HFFc6 (cell line): ENCODE results near the gene MYO1D. TPM values are rescaled to one million over a fixed set of nuclear protein-coding genes. Genes with fewer than 3 reads are reported as not detected.

Experiments used
- DNase-seq: peaks from one replicate; pipeline ENCODE4 v3.0.0-alpha.2; 2018
- H3K27ac Mint-ChIP-seq: 2 replicates; pipeline ENCODE4 v1.8.0; 2020; ENCODE audit warnings: mild to moderate bottlenecking, mixed read lengths
- H3K27me3 Mint-ChIP-seq: 2 replicates; pipeline ENCODE4 v1.8.0; 2021; ENCODE audit warnings: mild to moderate bottlenecking, moderate library complexity, mixed read lengths; ENCODE audit not compliant: insufficient read depth
- H3K36me3 Mint-ChIP-seq: 2 replicates; pipeline ENCODE4 v1.8.0; 2021; ENCODE audit warnings: low read depth, mixed read lengths
- H3K4me1 Mint-ChIP-seq: 2 replicates; pipeline ENCODE4 v1.8.0; 2020; ENCODE audit warnings: low read depth, mixed read lengths
- H3K4me3 Mint-ChIP-seq: 2 replicates; pipeline ENCODE4 v1.8.0; 2020; ENCODE audit warnings: mild to moderate bottlenecking, moderate library complexity, mixed read lengths
- H3K9me3 Mint-ChIP-seq: 2 replicates; pipeline ENCODE4 v1.8.0; 2020; ENCODE audit warnings: mild to moderate bottlenecking, mixed read lengths
- total RNA-seq, 6 experiments: library from RNA; stranded (reverse); fragmentation: NEBNext Ultra II Directional; extraction: Animal tissue kit (Norgen Biotek cat#: 25700); gene quantifications; 2 replicates in 1 of 6; 3 replicates in 5 of 6; pipeline ENCODE4 v1.2.3, GENCODE V29; 2021
- TF ChIP-seq, protein P1 (sequence below): fragments of 200-600 bp; sonication (generic); IDR thresholded peaks from 2 replicates; pipeline ENCODE4 v1.5.0; 2021; ENCODE audit warnings: antibody characterized with exemption, mild to moderate bottlenecking

The MYO1D gene
- total RNA-seq, 6 experiments from 2014 or later, result 3.8 to 28.8 (median 4.8) TPM

DNA sequence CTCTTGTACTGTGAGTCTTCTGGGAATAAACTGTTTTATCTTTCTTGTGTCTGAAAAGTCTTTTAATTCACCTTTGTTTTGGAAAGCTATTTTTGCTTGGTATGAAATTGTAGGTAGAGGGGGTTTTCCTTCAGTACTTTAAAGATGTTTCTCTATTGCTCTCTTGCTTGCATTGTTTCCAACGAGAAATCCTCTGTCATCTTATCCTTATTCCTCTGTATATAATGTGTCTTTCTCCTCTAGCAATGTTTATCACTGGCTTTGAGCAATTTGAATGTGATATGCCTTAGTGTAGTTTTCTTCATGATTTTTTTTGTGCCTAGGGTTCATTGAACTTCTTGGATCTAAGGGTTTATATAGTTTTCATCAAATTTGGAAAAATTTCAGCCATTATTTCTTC lies 293.9 kb downstream of the MYO1D start:
- Mint-ChIP-seq H3K27ac (no peak overlapping the region), H3K4me3 (no peak overlapping the region), H3K27me3 (peaks cover 3% of the 10 kb centered on the region), H3K9me3 (peaks cover 20% of the 10 kb centered on the region), H3K36me3 (peaks cover 19% of the 10 kb centered on the region), H3K4me1 (peaks cover 11% of the 10 kb centered on the region)
- TF ChIP-seq, protein P1, sequence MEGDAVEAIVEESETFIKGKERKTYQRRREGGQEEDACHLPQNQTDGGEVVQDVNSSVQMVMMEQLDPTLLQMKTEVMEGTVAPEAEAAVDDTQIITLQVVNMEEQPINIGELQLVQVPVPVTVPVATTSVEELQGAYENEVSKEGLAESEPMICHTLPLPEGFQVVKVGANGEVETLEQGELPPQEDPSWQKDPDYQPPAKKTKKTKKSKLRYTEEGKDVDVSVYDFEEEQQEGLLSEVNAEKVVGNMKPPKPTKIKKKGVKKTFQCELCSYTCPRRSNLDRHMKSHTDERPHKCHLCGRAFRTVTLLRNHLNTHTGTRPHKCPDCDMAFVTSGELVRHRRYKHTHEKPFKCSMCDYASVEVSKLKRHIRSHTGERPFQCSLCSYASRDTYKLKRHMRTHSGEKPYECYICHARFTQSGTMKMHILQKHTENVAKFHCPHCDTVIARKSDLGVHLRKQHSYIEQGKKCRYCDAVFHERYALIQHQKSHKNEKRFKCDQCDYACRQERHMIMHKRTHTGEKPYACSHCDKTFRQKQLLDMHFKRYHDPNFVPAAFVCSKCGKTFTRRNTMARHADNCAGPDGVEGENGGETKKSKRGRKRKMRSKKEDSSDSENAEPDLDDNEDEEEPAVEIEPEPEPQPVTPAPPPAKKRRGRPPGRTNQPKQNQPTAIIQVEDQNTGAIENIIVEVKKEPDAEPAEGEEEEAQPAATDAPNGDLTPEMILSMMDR, result no peak
- DNase-seq, result no peak

DNA sequence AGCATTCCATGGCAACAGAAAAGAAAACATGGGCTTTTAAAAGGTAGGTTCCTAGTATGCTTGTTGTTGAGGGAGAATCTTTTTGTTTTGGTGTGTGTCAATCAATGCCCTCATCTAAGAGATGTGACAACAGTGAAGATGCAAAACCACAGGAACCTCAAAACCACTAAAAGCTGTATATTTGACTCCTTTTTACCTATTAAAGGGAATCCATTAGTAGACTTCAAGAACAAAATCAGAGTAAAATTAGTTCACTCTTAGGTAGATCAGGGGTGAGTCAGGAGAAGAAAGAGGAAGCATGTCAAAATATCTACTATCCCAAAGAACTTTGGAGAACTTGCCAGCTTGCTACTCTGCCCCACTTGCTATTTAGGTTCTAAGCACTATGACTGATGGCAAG lies 301.1 kb downstream of the MYO1D start:
- Mint-ChIP-seq H3K4me3 (no peak overlapping the region), H3K27me3 (peaks cover 3% of the 10 kb centered on the region), H3K27ac (no peak overlapping the region), H3K9me3 (no peaks in the 10 kb centered on the region), H3K36me3 (peaks cover 3% of the 10 kb centered on the region; the same call in 1 of the 2 replicates), H3K4me1 (peaks cover under 1% of the 10 kb centered on the region; the same call in 1 of the 2 replicates)
- DNase-seq, result no peak
- TF ChIP-seq, protein P1, result no peak

DNA sequence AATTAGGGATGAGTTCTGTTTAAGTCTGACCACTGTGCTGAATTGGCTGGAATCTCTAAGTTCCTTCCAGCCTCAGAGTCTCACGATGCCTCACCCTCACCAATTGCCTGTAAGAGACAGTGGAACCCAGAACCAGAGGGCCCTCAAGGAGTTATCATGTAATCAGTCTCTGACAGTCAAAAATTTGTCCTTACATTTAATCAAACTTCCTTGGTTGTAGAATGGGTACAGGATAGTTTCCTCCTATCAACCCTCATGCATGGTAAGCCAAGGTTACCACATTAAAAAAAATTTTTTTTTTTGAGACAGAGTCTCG lies 306.9 kb downstream of the MYO1D start:
- peak overlapping the region; percentile 44; the same call in 1 of the 2 replicates for H3K27ac Mint-ChIP-seq

DNA sequence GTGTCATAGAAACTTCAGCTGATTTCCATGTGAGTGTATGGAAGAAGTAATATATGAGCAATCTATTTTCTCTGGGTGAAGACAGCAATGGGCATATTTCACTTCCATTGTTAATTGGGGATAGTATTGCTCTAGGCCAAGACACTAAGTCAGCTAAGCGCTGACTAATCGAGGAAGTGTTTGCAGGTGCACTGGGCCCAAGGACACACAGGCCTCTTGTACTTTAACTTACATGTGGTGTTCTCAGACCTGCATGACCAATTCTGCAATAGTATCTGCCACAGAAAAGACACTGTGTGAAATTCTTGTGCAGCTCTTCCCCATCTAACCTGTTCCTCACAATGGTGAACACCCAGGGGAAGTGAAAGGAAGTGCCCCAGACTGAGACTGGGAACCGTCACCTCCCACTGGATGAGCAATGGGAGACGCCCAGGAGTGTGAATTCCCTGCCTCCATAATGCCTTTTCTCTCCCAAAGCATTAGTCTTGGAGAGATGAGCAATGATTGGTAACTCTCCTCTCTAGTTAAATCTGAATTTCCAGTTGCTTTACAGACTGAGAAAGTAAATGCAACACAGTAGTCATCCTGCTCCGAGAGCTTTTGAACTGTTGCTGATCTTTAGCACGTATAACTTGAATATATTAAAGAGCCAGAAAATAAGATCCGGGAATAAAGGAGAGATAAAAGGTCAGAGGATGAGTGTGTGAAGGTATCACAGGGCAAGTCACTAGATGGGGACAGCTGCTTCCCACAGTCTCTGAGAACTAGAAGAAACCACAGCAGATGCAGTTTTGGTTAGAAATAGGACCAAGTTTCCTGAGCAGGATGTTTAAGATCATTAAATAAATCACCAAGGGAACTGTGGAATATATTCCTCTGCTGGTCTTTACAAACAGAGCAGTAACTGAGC lies 307.5 kb downstream of the MYO1D start:
- peak overlapping the region; percentile 44; the same call in 1 of the 2 replicates for H3K27ac Mint-ChIP-seq
- peaks cover 6% of the 10 kb centered on the region for H3K36me3 Mint-ChIP-seq
- H3K4me3 Mint-ChIP-seq, result no peak overlapping the region
- H3K27me3 Mint-ChIP-seq, result peaks cover 5% of the 10 kb centered on the region
- TF ChIP-seq, protein P1, result no peak
- peak; percentile 42 for DNase-seq
- no peaks in the 10 kb centered on the region for H3K9me3 Mint-ChIP-seq
- H3K4me1 Mint-ChIP-seq, result peaks cover 24% of the 10 kb centered on the region

More for the DNA sequence above, 306.9 kb downstream of the MYO1D start:
- Mint-ChIP-seq H3K9me3 (no peaks in the 10 kb centered on the region), H3K4me3 (no peak overlapping the region), H3K36me3 (peaks cover 6% of the 10 kb centered on the region), H3K27me3 (peaks cover 3% of the 10 kb centered on the region), H3K4me1 (peaks cover 24% of the 10 kb centered on the region)
- TF ChIP-seq, protein P1, result no peak
- DNase-seq, result no peak

DNA sequence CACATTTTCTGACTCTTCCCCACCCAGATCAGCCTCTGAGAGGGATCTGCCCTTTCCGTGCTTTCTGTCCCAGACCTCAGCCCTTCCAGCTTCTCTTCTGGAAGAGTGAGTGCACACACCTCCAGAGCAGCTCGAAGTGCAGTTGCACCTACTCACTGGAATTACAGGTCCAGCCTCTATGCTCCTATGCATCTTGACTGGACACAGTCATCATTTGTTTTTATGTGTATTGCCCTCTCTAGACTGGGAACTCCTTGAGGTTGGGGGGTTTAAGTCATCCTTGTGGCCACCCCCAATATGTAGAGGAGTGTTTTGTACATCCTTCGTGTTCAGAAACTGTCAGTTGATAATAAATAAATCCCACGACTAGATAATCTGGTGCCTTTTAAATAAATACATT lies 308.2 kb downstream of the MYO1D start:
- TF ChIP-seq, protein P1, result no peak
- peaks cover 24% of the 10 kb centered on the region for H3K4me1 Mint-ChIP-seq
- H3K27ac Mint-ChIP-seq, result no peak overlapping the region
- no peaks in the 10 kb centered on the region for H3K9me3 Mint-ChIP-seq
- H3K36me3 Mint-ChIP-seq, result peaks cover 6% of the 10 kb centered on the region
- peaks cover 5% of the 10 kb centered on the region for H3K27me3 Mint-ChIP-seq
- no peak overlapping the region for H3K4me3 Mint-ChIP-seq
- DNase-seq, result no peak
